H1 (cell line): ENCODE measurements around the gene RBM4B. TPM values are rescaled to one million over a fixed set of nuclear protein-coding genes. Genes with fewer than 3 reads are reported as not detected.

Experiments
- CTCF ChIP-seq, 3 experiments: IDR thresholded peaks; 1 replicate in 2 of 3; 2 replicates in 1 of 3; pipeline versions ENCODE4 v1.5.1 to v1.6.1; 2011; ENCODE audit warnings: low read length in 3 of 3, mild to moderate bottlenecking in 3 of 3, inconsistent platforms in 2 of 3, low read depth in 1 of 3, moderate library complexity in 1 of 3; ENCODE audit not compliant: insufficient read depth in 1 of 3; ENCODE audit errors: control extremely low read depth in 1 of 3
- YY1 ChIP-seq: IDR thresholded peaks from 2 replicates; pipeline ENCODE4 v1.6.1; 2011; ENCODE audit warnings: low read depth, mild to moderate bottlenecking, low read length
- polyA plus RNA-seq, 7 experiments: library from polyadenylated mRNA; depleted of rRNA in 3 of 7; stranded (reverse) in 5 of 7; unstranded in 2 of 7; fragments of >200 nt in 5 of 7; fragments of 200-250 nt in 2 of 7; gene quantifications; 1 replicate in 5 of 7; 2 replicates in 1 of 7; 4 replicates in 1 of 7; pipeline versions ENCODE4 v1.2.1 to v1.2.3, GENCODE V29; 2011 to 2013; ENCODE audit warnings: missing spikeins in 2 of 7, mixed read lengths in 2 of 7
- small RNA-seq: library from polyadenylated mRNA; stranded (forward); fragments of <200 nt; extraction: miRNeasy Mini kit (QIAGEN cat#:217004); gene quantifications from one replicate; pipeline ENCODE3, GENCODE V24; 2013; ENCODE audit not compliant: insufficient read depth
- total RNA-seq: library from RNA; stranded (reverse); fragmentation: NEBNext Ultra II Directional; extraction: Animal tissue kit (Norgen Biotek cat#: 25700); gene quantifications from 2 replicates; pipeline ENCODE4 v1.2.1, GENCODE V29; 2021

Gene RBM4B
- total and polyA plus RNA-seq, 2 of the 8 experiments (the other 6 are each of a cell fraction or from before 2014, with no cell fraction given) = 27.5 to 30.5 TPM

- TF ChIP-seq CTCF (IDR thresholded peaks at IDR 0.05; ENCODE audit: control extremely low read depth in 1 of 3, insufficient read depth in 1 of 3, low read depth in 1 of 3, low read length in 3 of 3) (no peak), YY1 (0 out of 2 replicates have a peak, but pooled peaks have one; percentile 16)
- TF ChIP-seq, all 59 proteins: peak for 26
These were observed 61.1 kb downstream of the RBM4B start, which contains the start of gene RBM14 (continued) for GRCh38 chr11:66616379-66617154.

Small RNA genes lying within 50 kb of the gene (small RNA-seq; reads per million reads assigned to genes)
- gene RN7SL12P = not detected
- gene RNU4-39P = not detected

Other genes starting within 250 kb of the RBM4B start
- 141 and 152 TPM in 2 replicates for gene MRPL11, start 239.0 kb downstream of the RBM4B start, total RNA-seq
- gene MRPL11, start 239.0 kb downstream of the RBM4B start, polyA plus RNA-seq (2011; rRNA removed) = 105 and 106 TPM in 2 replicates
- gene PELI3, start 211.0 kb downstream of the RBM4B start, total RNA-seq = 7.6 TPM in 2 replicates
- gene PELI3, start 211.0 kb downstream of the RBM4B start, polyA plus RNA-seq (2011; rRNA removed) = 5.2 and 7.6 TPM in 2 replicates
- gene DPP3, start 197.5 kb downstream of the RBM4B start, total RNA-seq = 82.7 and 86.4 TPM in 2 replicates
- gene DPP3, start 197.5 kb downstream of the RBM4B start, polyA plus RNA-seq (2011; rRNA removed) = 75.1 and 90.6 TPM in 2 replicates
- gene BBS1, start 167.3 kb downstream of the RBM4B start, total RNA-seq = 19.1 and 22.1 TPM in 2 replicates
- gene BBS1, start 167.3 kb downstream of the RBM4B start, polyA plus RNA-seq (2011; rRNA removed) = 19.5 and 33.7 TPM in 2 replicates
- 7.0 and 8.4 TPM in 2 replicates for gene ZDHHC24, start 131.8 kb downstream of the RBM4B start, total RNA-seq
- gene ZDHHC24, start 131.8 kb downstream of the RBM4B start, polyA plus RNA-seq (2011; rRNA removed) = 9.7 and 15.6 TPM in 2 replicates
- 28.2 and 30.8 TPM in 2 replicates for gene ACTN3, start 131.0 kb downstream of the RBM4B start, total RNA-seq
- 36.7 and 46.2 TPM in 2 replicates for gene ACTN3, start 131.0 kb downstream of the RBM4B start, polyA plus RNA-seq (2011; rRNA removed)
- 0.36 and 0.58 TPM in 2 replicates for gene CTSF, start 109.3 kb downstream of the RBM4B start, total RNA-seq
- 2.3 and 2.6 TPM in 2 replicates for gene CTSF, start 109.3 kb downstream of the RBM4B start, polyA plus RNA-seq (2011; rRNA removed)
- gene CCDC87, start 84.8 kb downstream of the RBM4B start, total RNA-seq = 0.99 and 1.1 TPM in 2 replicates
- gene CCDC87, start 84.8 kb downstream of the RBM4B start, polyA plus RNA-seq (2011; rRNA removed) = 0.32 and 0.63 TPM in 2 replicates
- 35.2 and 37.1 TPM in 2 replicates for gene CCS, start 84.7 kb downstream of the RBM4B start, total RNA-seq
- gene CCS, start 84.7 kb downstream of the RBM4B start, polyA plus RNA-seq (2011; rRNA removed) = 37.7 and 57.7 TPM in 2 replicates
- 142 and 145 TPM in 2 replicates for gene RBM14, start 61.3 kb downstream of the RBM4B start, total RNA-seq
- gene RBM14, start 61.3 kb downstream of the RBM4B start, polyA plus RNA-seq (2011; rRNA removed) = 67.2 and 81.1 TPM in 2 replicates
- 192 and 201 TPM in 2 replicates for gene RBM4, start 39.2 kb downstream of the RBM4B start, total RNA-seq
- gene RBM4, start 39.2 kb downstream of the RBM4B start, polyA plus RNA-seq (2011; rRNA removed) = 276 and 330 TPM in 2 replicates
- gene SPTBN2, start 51.3 kb upstream of the RBM4B start, total RNA-seq = 69.0 and 71.4 TPM in 2 replicates
- gene SPTBN2, start 51.3 kb upstream of the RBM4B start, polyA plus RNA-seq (2011; rRNA removed) = 19.1 and 25.9 TPM in 2 replicates
- 33.7 and 35.8 TPM in 2 replicates for gene RCE1, start 165.6 kb upstream of the RBM4B start, total RNA-seq
- 84.8 and 119 TPM in 2 replicates for gene RCE1, start 165.6 kb upstream of the RBM4B start, polyA plus RNA-seq (2011; rRNA removed)
- gene LRFN4, start 179.2 kb upstream of the RBM4B start, total RNA-seq = 64.3 and 67.6 TPM in 2 replicates
- gene LRFN4, start 179.2 kb upstream of the RBM4B start, polyA plus RNA-seq (2011; rRNA removed) = 49.8 and 66.9 TPM in 2 replicates